Caco-2 (cell line): Measurements from ENCODE around the gene MEI4. TPM values are rescaled to one million over a fixed set of nuclear protein-coding genes. Genes with fewer than 3 reads are reported as not detected.
A peak's percentile ranks its signal among the peaks of the same experiment; 100 is the strongest.

Experiments
- BruUV-seq: library from RNA; stranded (reverse); fragments of 400-500 nt; replicated peaks from 2 replicates; lab custom pipeline; 2021; lab: Mats Ljungman, UMichigan
- CTCF ChIA-PET: fragments of 300-600 bp; sonication (Branson Sonifier 250); formaldehyde crosslinking; loops from one replicate; lab custom pipeline; 2022; ENCODE audit warnings: antibody characterized with exemption; lab: Charles Lee
- POLR2A ChIA-PET: fragments of 300-600 bp; sonication (Branson Sonifier 250); formaldehyde crosslinking; loops from one replicate; lab custom pipeline; 2022; ENCODE audit warnings: antibody characterized with exemption; lab: Charles Lee
- DNase-seq, 2 experiments: peaks; one replicate each; pipeline versions ENCODE4 v3.0.0 to v3.0.0-alpha.2; 2020 to 2022
- H3K27me3 ChIP-seq: replicated peaks from 2 replicates; pipeline ENCODE4 v1.6.0; 2011; ENCODE audit warnings: low read length; ENCODE audit not compliant: control insufficient read depth, insufficient read depth
- H3K36me3 ChIP-seq: 2 replicates; pipeline ENCODE4 v1.5.1; 2011; ENCODE audit warnings: low read length; ENCODE audit not compliant: control insufficient read depth, insufficient read depth
- H3K4me1 ChIP-seq: fragments of 250-450 bp; sonication (Bioruptor Pico); 2 replicates; pipeline ENCODE4 v1.5.1; 2020; ENCODE audit warnings: mild to moderate bottlenecking
- H3K4me3 ChIP-seq: 2 replicates; pipeline ENCODE4 v1.5.1; 2011; ENCODE audit warnings: low read depth, mild to moderate bottlenecking, control low read depth, low read length
- H3K9me3 ChIP-seq: fragments of 250-450 bp; sonication (Bioruptor Pico); 2 replicates; pipeline ENCODE4 v1.5.1; 2020; ENCODE audit warnings: mild to moderate bottlenecking, moderate library complexity
- H3K27ac Mint-ChIP-seq: one replicate; pipeline ENCODE4 v1.8.0; 2022; ENCODE audit warnings: mixed read lengths; ENCODE audit not compliant: unreplicated experiment
- H3K27me3 Mint-ChIP-seq: one replicate; pipeline ENCODE4 v1.8.0; 2022; ENCODE audit warnings: mixed read lengths; ENCODE audit not compliant: insufficient read depth, unreplicated experiment
- H3K36me3 Mint-ChIP-seq: one replicate; pipeline ENCODE4 v1.8.0; 2022; ENCODE audit warnings: mild to moderate bottlenecking, mixed read lengths; ENCODE audit not compliant: insufficient read depth, unreplicated experiment
- H3K4me1 Mint-ChIP-seq: one replicate; pipeline ENCODE4 v1.8.0; 2022; ENCODE audit warnings: low read depth, mixed read lengths; ENCODE audit not compliant: unreplicated experiment
- H3K4me3 Mint-ChIP-seq: one replicate; pipeline ENCODE4 v1.8.0; 2022; ENCODE audit warnings: mild to moderate bottlenecking, moderate library complexity, mixed read lengths; ENCODE audit not compliant: unreplicated experiment
- H3K9me3 Mint-ChIP-seq: one replicate; pipeline ENCODE4 v1.8.0; 2022; ENCODE audit warnings: mixed read lengths; ENCODE audit not compliant: unreplicated experiment
- CTCF ChIP-seq, 2 experiments: fragments of 200-600 bp in 1 of 2; IDR thresholded peaks; 1 replicate in 1 of 2; 2 replicates in 1 of 2; pipeline versions ENCODE4 v1.5.1 to v1.8.0; 2011 to 2022; ENCODE audit warnings: antibody characterized with exemption in 1 of 2, control low read depth in 1 of 2, inconsistent platforms in 1 of 2, low read depth in 1 of 2, low read length in 1 of 2, mild to moderate bottlenecking in 1 of 2, moderate library complexity in 1 of 2; ENCODE audit not compliant: insufficient read depth in 1 of 2, severe bottlenecking in 1 of 2, unreplicated experiment in 1 of 2
- intact Hi-C: fragments of 100-400 bp; cut with micrococcal nuclease; formaldehyde crosslinking; loops from one replicate; pipeline ENCODE4 v1.10.0; 2022; ENCODE audit not compliant: unreplicated experiment
- total RNA-seq: library from RNA; stranded (reverse); gene quantifications from 2 replicates; pipeline ENCODE4 v1.2.3, GENCODE V29; 2022

MEI4 gene
- total RNA-seq, 1 experiment from 2014 or later = not detected

- Histone ChIP-seq H3K4me3 (no peak overlapping the region), H3K27me3 (no peaks in the 10 kb centered on the region), H3K36me3 (no peaks in the 10 kb centered on the region), H3K4me1 (no peaks in the 10 kb centered on the region), H3K9me3 (0 out of 2 replicates have a peak, but pooled peaks cover 6% of the 10 kb centered on the region)
- Mint-ChIP-seq H3K27me3 (no peaks in the 10 kb centered on the region), H3K4me3 (no peak overlapping the region), H3K27ac (no peak overlapping the region), H3K36me3 (no peaks in the 10 kb centered on the region), H3K4me1 (no peaks in the 10 kb centered on the region), H3K9me3 (peaks cover 41% of the 10 kb centered on the region)
- BruUV-seq = no TSS peak
- ChIA-PET CTCF (no interaction called here), POLR2A (no interaction called here)
- no peak for DNase-seq
- no peak for TF ChIP-seq CTCF (IDR thresholded peaks at IDR 0.05; ENCODE audit: insufficient read depth in 1 of 2, low read depth in 1 of 2, low read length in 1 of 2, severe bottlenecking in 1 of 2, unreplicated experiment in 1 of 2)
- intact Hi-C loops = no loop called here
Measured at GRCh38 chr6:77796824-77797809, 144.3 kb downstream of the MEI4 start.

- no peaks in the 10 kb centered on the region for H3K27me3 ChIP-seq
- H3K4me1 ChIP-seq = peaks cover 35% of the 10 kb centered on the region
- H3K36me3 Mint-ChIP-seq = no peaks in the 10 kb centered on the region
- H3K27me3 Mint-ChIP-seq = no peaks in the 10 kb centered on the region
- H3K27ac Mint-ChIP-seq = no peak overlapping the region
- no peaks in the 10 kb centered on the region for H3K9me3 ChIP-seq
- ChIA-PET CTCF (no interaction called here), POLR2A (no interaction called here)
- no peak overlapping the region for H3K4me3 ChIP-seq
- no peak for TF ChIP-seq CTCF (IDR thresholded peaks at IDR 0.05; ENCODE audit: insufficient read depth in 1 of 2, low read depth in 1 of 2, low read length in 1 of 2, severe bottlenecking in 1 of 2, unreplicated experiment in 1 of 2)
- no peak overlapping the region for H3K4me3 Mint-ChIP-seq
- H3K4me1 Mint-ChIP-seq = peaks cover 30% of the 10 kb centered on the region
- H3K9me3 Mint-ChIP-seq = no peaks in the 10 kb centered on the region
- no peak for DNase-seq
- intact Hi-C loops = no loop called here
- no TSS peak for BruUV-seq
- no peaks in the 10 kb centered on the region for H3K36me3 ChIP-seq
Measured at GRCh38 chr6:77812304-77812703, 159.5 kb downstream of the MEI4 start.

- intact Hi-C loops = no loop called here
- no TSS peak for BruUV-seq
- no peak for DNase-seq
- ChIA-PET POLR2A (no interaction called here), CTCF (no interaction called here)
- no peaks in the 10 kb centered on the region for H3K9me3 ChIP-seq
- H3K4me1 ChIP-seq = peaks cover 35% of the 10 kb centered on the region
- no peaks in the 10 kb centered on the region for H3K27me3 ChIP-seq
- Mint-ChIP-seq H3K4me1 (peaks cover 30% of the 10 kb centered on the region), H3K27ac (peak overlapping the region; percentile 86), H3K9me3 (no peaks in the 10 kb centered on the region), H3K4me3 (no peak overlapping the region), H3K27me3 (no peaks in the 10 kb centered on the region), H3K36me3 (no peaks in the 10 kb centered on the region)
- H3K4me3 ChIP-seq = no peak overlapping the region
- no peaks in the 10 kb centered on the region for H3K36me3 ChIP-seq
- TF ChIP-seq CTCF (IDR thresholded peaks at IDR 0.05; ENCODE audit: insufficient read depth in 1 of 2, low read depth in 1 of 2, low read length in 1 of 2, severe bottlenecking in 1 of 2, unreplicated experiment in 1 of 2) = no peak
Measured at GRCh38 chr6:77813090-77813489, 160.3 kb downstream of the MEI4 start.
